ENCODE measurements around the gene PRSS37.

Gene PRSS37

GRCh38 chr7:141792526-141792925, 48.8 kb downstream of the PRSS37 start:
- TF ChIP-seq, protein P1, sequence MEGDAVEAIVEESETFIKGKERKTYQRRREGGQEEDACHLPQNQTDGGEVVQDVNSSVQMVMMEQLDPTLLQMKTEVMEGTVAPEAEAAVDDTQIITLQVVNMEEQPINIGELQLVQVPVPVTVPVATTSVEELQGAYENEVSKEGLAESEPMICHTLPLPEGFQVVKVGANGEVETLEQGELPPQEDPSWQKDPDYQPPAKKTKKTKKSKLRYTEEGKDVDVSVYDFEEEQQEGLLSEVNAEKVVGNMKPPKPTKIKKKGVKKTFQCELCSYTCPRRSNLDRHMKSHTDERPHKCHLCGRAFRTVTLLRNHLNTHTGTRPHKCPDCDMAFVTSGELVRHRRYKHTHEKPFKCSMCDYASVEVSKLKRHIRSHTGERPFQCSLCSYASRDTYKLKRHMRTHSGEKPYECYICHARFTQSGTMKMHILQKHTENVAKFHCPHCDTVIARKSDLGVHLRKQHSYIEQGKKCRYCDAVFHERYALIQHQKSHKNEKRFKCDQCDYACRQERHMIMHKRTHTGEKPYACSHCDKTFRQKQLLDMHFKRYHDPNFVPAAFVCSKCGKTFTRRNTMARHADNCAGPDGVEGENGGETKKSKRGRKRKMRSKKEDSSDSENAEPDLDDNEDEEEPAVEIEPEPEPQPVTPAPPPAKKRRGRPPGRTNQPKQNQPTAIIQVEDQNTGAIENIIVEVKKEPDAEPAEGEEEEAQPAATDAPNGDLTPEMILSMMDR (IDR thresholded peaks at IDR 0.05; ENCODE audit: low read depth, low read length, missing control alignments): no peak
- no peak for DNase-seq (ENCODE audit: low read depth)
- no peak overlapping the region for H3K4me3 ChIP-seq (ENCODE audit: low read depth, low read length)

GRCh38 chr7:141789917-141790316, 51.4 kb downstream of the PRSS37 start, which contains the start of gene TAS2R5:
TSS of gene TAS2R5 (plus strand) at chr7:141790217. CDS start at chr7:141790362, 145 bp downstream.
- TF ChIP-seq, protein P1 (IDR thresholded peaks at IDR 0.05; ENCODE audit: low read depth, low read length, missing control alignments): no peak
- DNase-seq (ENCODE audit: low read depth): no peak
- no peak within 1 kb of the TSS for H3K4me3 ChIP-seq (ENCODE audit: low read depth, low read length)

GRCh38 chr7:141788296-141788695, 53.0 kb downstream of the PRSS37 start:
- DNase-seq (ENCODE audit: low read depth): no peak
- H3K4me3 ChIP-seq (ENCODE audit: low read depth, low read length): no peak overlapping the region
- TF ChIP-seq, protein P1 (IDR thresholded peaks at IDR 0.05; ENCODE audit: low read depth, low read length, missing control alignments): no peak
